ENCODE measurements around the gene PTPN14. TPM values are rescaled to one million over a fixed set of nuclear protein-coding genes. Genes with fewer than 3 reads are reported as not detected.

Gene PTPN14
- total RNA-seq, 1 experiment from 2014 or later = 243 TPM

GRCh38 chr1:214332946-214333798 is 218.2 kb downstream of the PTPN14 start:
- intact Hi-C loops (cut with micrococcal nuclease) = loop anchor here (1.0 to 5.0 kb wide), 7 partner anchors 218 to 1194 kb away; partner anchors contain the start of gene PTPN14
- Mint-ChIP-seq H3K27ac (ENCODE audit: low read depth, unreplicated experiment) (peak overlapping the region; percentile 73), H3K27me3 (ENCODE audit: insufficient read depth, unreplicated experiment) (no peaks in the 10 kb centered on the region), H3K36me3 (ENCODE audit: insufficient read depth, unreplicated experiment) (peaks cover 55% of the 10 kb centered on the region), H3K9me3 (ENCODE audit: unreplicated experiment) (no peaks in the 10 kb centered on the region), H3K4me1 (ENCODE audit: insufficient read depth, unreplicated experiment) (no peaks in the 10 kb centered on the region), H3K4me3 (ENCODE audit: unreplicated experiment) (no peak overlapping the region)
- CTCF ChIA-PET = interaction anchor here (0.5 to 20.4 kb wide), 111 partner anchors 6 to 1300 kb away, joined by 3 to 958 read pairs (median 5); partner anchors contain the start of genes CENPF, PTPN14 and SMYD2
- DNase-seq (ENCODE audit: unreplicated experiment) = peak; percentile 79
- BruUV-seq (replicated peaks) = TSS peak; percentile 3
- POLR2A ChIA-PET = interaction anchor here (0.6 to 6.1 kb wide), 21 partner anchors 8 to 586 kb away, joined by 3 to 53 read pairs (median 4); partner anchors contain the start of genes PTPN14 and SMYD2
- peak; percentile 99 for TF ChIP-seq CTCF (IDR thresholded peaks at IDR 0.05; ENCODE audit: unreplicated experiment)

- CTCF ChIA-PET = interaction anchor here (0.5 to 20.4 kb wide), 112 partner anchors 7 to 1325 kb away, joined by 3 to 958 read pairs (median 6); partner anchors contain the start of genes CENPF, PTPN14 and SMYD2
- H3K4me1 Mint-ChIP-seq (ENCODE audit: insufficient read depth, unreplicated experiment) = no peaks in the 10 kb centered on the region
- H3K27ac Mint-ChIP-seq (ENCODE audit: low read depth, unreplicated experiment) = peak overlapping the region; percentile 18
These were observed 219.5 kb downstream of the PTPN14 start for GRCh38 chr1:214331827-214332423.

GRCh38 chr1:214331180-214331579 is 220.2 kb downstream of the PTPN14 start:
- intact Hi-C loops (cut with micrococcal nuclease) = loop anchor here (5.0 kb wide), 1 partner anchor 816 kb away; no protein-coding TSS in a partner anchor
- peaks cover 53% of the 10 kb centered on the region for H3K36me3 Mint-ChIP-seq (ENCODE audit: insufficient read depth, unreplicated experiment)
- no peaks in the 10 kb centered on the region for H3K4me1 Mint-ChIP-seq (ENCODE audit: insufficient read depth, unreplicated experiment)
- H3K4me3 Mint-ChIP-seq (ENCODE audit: unreplicated experiment) = no peak overlapping the region
- TF ChIP-seq CTCF (IDR thresholded peaks at IDR 0.05; ENCODE audit: unreplicated experiment) = no peak
- DNase-seq (ENCODE audit: unreplicated experiment) = no peak
- no peaks in the 10 kb centered on the region for H3K27me3 Mint-ChIP-seq (ENCODE audit: insufficient read depth, unreplicated experiment)
- no peaks in the 10 kb centered on the region for H3K9me3 Mint-ChIP-seq (ENCODE audit: unreplicated experiment)
- no peak overlapping the region for H3K27ac Mint-ChIP-seq (ENCODE audit: low read depth, unreplicated experiment)
- no TSS peak for BruUV-seq (replicated peaks)
- ChIA-PET POLR2A (interaction anchor here (0.6 to 6.1 kb wide), 10 partner anchors 55 to 342 kb away, joined by 3 to 53 read pairs (median 6); partner anchors contain the start of gene PTPN14), CTCF (interaction anchor here (0.5 to 20.4 kb wide), 73 partner anchors 8 to 1212 kb away, joined by 3 to 958 read pairs (median 8); partner anchors contain the start of genes CENPF, PTPN14 and SMYD2)

More at GRCh38 chr1:214331827-214332423, 219.5 kb downstream of the PTPN14 start:
- no TSS peak for BruUV-seq (replicated peaks)
- POLR2A ChIA-PET = interaction anchor here (0.6 to 6.1 kb wide), 15 partner anchors 9 to 587 kb away, joined by 3 to 53 read pairs (median 4); partner anchors contain the start of gene PTPN14
- intact Hi-C loops (cut with micrococcal nuclease) = loop anchor here (1.0 to 5.0 kb wide), 3 partner anchors 815 to 1195 kb away; no protein-coding TSS in a partner anchor
- peak; percentile 79 for DNase-seq (ENCODE audit: unreplicated experiment)
- Mint-ChIP-seq H3K27me3 (ENCODE audit: insufficient read depth, unreplicated experiment) (no peaks in the 10 kb centered on the region), H3K36me3 (ENCODE audit: insufficient read depth, unreplicated experiment) (peaks cover 52% of the 10 kb centered on the region), H3K4me3 (ENCODE audit: unreplicated experiment) (no peak overlapping the region), H3K9me3 (ENCODE audit: unreplicated experiment) (no peaks in the 10 kb centered on the region)
- peak; percentile 99 for TF ChIP-seq CTCF (IDR thresholded peaks at IDR 0.05; ENCODE audit: unreplicated experiment)

Measured in MCF 10A (cell line).